ENCODE data around the gene SCRN2. TPM values are rescaled to one million over a fixed set of nuclear protein-coding genes. Genes with fewer than 3 reads are reported as not detected.

Gene SCRN2
- total and polyA plus RNA-seq, 2 experiments from 2014 or later: 40.6 to 45.5 TPM

DNA sequence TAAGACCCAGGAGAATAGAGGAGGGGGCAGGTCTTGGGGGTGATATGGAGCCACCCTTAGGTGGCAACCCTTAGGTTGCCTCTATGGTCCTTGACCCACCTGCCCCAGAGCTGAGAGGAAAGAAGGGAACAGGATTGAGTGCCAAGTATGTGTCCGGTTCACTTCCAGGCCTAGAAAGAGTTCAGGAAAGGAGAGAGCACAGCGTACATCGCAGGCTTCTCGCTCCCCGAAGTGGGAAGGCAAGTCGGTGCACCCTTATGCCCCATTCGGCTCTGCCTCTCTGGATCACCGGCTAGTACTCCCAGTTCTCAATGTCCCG, 9.3 kb upstream of the SCRN2 start:
- no peak for DNase-seq (ENCODE audit: low spot score)
- Mint-ChIP-seq H3K4me1 (peaks cover 38% of the 10 kb centered on the region), H3K9me3 (no peaks in the 10 kb centered on the region), H3K27me3 (ENCODE audit: insufficient read depth, low read depth, poor library complexity) (peaks cover 91% of the 10 kb centered on the region), H3K27ac (no peak overlapping the region), H3K36me3 (ENCODE audit: low read depth) (no peaks in the 10 kb centered on the region), H3K4me3 (peak overlapping the region; percentile 77)
- H3F3A ChIP-seq (replicated peaks; ENCODE audit: low read depth): peaks cover 23% of the 10 kb centered on the region
- H3K36me3 ChIP-seq (ENCODE audit: insufficient read depth): no peaks in the 10 kb centered on the region
- no peaks in the 10 kb centered on the region for H3K79me2 ChIP-seq (replicated peaks; ENCODE audit: insufficient read depth)
- no peaks in the 10 kb centered on the region for H3K9me2 ChIP-seq (ENCODE audit: insufficient read depth)
- TF ChIP-seq ZNF462 (CRISPR knock-in tag; IDR thresholded peaks at IDR 0.05) (no peak), STAT1 (IDR thresholded peaks at IDR 0.05; ENCODE audit: unreplicated experiment) (no peak), NANOG (IDR thresholded peaks at IDR 0.05; ENCODE audit: borderline replicate concordance) (no peak), JUNB (IDR thresholded peaks at IDR 0.05; ENCODE audit: unreplicated experiment) (no peak), REST (IDR thresholded peaks at IDR 0.05; ENCODE audit: unreplicated experiment) (no peak), EZH2 (IDR thresholded peaks at IDR 0.05; ENCODE audit: low read depth, unreplicated experiment) (no peak), ZNF114 (CRISPR knock-in tag; IDR thresholded peaks at IDR 0.05) (no peak), EZH2phosphoT487 (IDR thresholded peaks at IDR 0.05; ENCODE audit: unreplicated experiment) (no peak), ETS1 (IDR thresholded peaks at IDR 0.05) (no peak)
- TF ChIP-seq, protein P1, sequence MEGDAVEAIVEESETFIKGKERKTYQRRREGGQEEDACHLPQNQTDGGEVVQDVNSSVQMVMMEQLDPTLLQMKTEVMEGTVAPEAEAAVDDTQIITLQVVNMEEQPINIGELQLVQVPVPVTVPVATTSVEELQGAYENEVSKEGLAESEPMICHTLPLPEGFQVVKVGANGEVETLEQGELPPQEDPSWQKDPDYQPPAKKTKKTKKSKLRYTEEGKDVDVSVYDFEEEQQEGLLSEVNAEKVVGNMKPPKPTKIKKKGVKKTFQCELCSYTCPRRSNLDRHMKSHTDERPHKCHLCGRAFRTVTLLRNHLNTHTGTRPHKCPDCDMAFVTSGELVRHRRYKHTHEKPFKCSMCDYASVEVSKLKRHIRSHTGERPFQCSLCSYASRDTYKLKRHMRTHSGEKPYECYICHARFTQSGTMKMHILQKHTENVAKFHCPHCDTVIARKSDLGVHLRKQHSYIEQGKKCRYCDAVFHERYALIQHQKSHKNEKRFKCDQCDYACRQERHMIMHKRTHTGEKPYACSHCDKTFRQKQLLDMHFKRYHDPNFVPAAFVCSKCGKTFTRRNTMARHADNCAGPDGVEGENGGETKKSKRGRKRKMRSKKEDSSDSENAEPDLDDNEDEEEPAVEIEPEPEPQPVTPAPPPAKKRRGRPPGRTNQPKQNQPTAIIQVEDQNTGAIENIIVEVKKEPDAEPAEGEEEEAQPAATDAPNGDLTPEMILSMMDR (conservative IDR thresholded peaks at IDR 0.05; ENCODE audit: low read depth in 2 of 2): no peak
- H4K20me1 ChIP-seq (replicated peaks; ENCODE audit: insufficient read depth): peaks cover 4% of the 10 kb centered on the region
- H3K27ac ChIP-seq (ENCODE audit: low read depth): no peak overlapping the region
- peak overlapping the region; percentile 58 for H3K4me3 ChIP-seq
- H3K4me1 ChIP-seq (ENCODE audit: insufficient read depth): peaks cover 30% of the 10 kb centered on the region
- peak overlapping the region; percentile 92 for H2AFZ ChIP-seq
- H3K27me3 ChIP-seq (ENCODE audit: insufficient read depth): peaks cover 96% of the 10 kb centered on the region
- no peak for ATAC-seq
- peak overlapping the region; percentile 96 for H3K4me2 ChIP-seq
